Ishikawa (cell line): Measurements from ENCODE around the gene AKNA.

Source experiments
- CEBPB ChIP-seq: IDR thresholded peaks from 2 replicates; pipeline ENCODE4 v1.6.1; 2012
- CREB1 ChIP-seq: IDR thresholded peaks from 2 replicates; pipeline ENCODE4 v1.6.1; 2012; ENCODE audit warnings: low read depth
- EGR1 ChIP-seq: IDR thresholded peaks from 2 replicates; pipeline ENCODE4 v1.6.1; 2012
- EP300 ChIP-seq: IDR thresholded peaks from 2 replicates; pipeline ENCODE4 v1.6.1; 2012; ENCODE audit warnings: borderline replicate concordance
- FOXM1 ChIP-seq: IDR thresholded peaks from 2 replicates; pipeline ENCODE4 v1.6.1; 2012; ENCODE audit warnings: low read depth, borderline replicate concordance
- MAX ChIP-seq: IDR thresholded peaks from 2 replicates; pipeline ENCODE4 v1.6.1; 2012
- NFIC ChIP-seq: IDR thresholded peaks from 2 replicates; pipeline ENCODE4 v1.6.1; 2012
- RAD21 ChIP-seq: IDR thresholded peaks from 2 replicates; pipeline ENCODE4 v1.6.1; 2012; ENCODE audit warnings: low read depth
- REST ChIP-seq: IDR thresholded peaks from 2 replicates; pipeline ENCODE4 v1.6.1; 2012; ENCODE audit warnings: low read depth, mild to moderate bottlenecking
- TAF1 ChIP-seq: IDR thresholded peaks from 2 replicates; pipeline ENCODE4 v1.6.1; 2012; ENCODE audit warnings: low read depth, mild to moderate bottlenecking
- TCF12 ChIP-seq: IDR thresholded peaks from 2 replicates; pipeline ENCODE4 v1.6.1; 2012; ENCODE audit warnings: low read depth
- TEAD4 ChIP-seq: IDR thresholded peaks from 2 replicates; pipeline ENCODE4 v1.6.1; 2012
- USF1 ChIP-seq: IDR thresholded peaks from 2 replicates; pipeline ENCODE4 v1.6.1; 2012
- YY1 ChIP-seq: IDR thresholded peaks from 2 replicates; pipeline ENCODE4 v1.6.1; 2012; ENCODE audit warnings: low read depth
- ZBTB7A ChIP-seq: IDR thresholded peaks from 2 replicates; pipeline ENCODE4 v1.6.1; 2012; ENCODE audit warnings: low read depth

Gene AKNA

GRCh38 chr9:114387680-114388356 is at the start of gene AKNA:
Gene AKNA, minus strand, starts transcription at chr9:114387982. Its CDS starts 6,649 bp downstream, at chr9:114381333.
- TF ChIP-seq TEAD4 (no peak), MAX (no peak), REST (no peak), FOXM1 (no peak), ZBTB7A (no peak), RAD21 (no peak), CEBPB (no peak), EGR1 (no peak), CREB1 (no peak), USF1 (no peak), TCF12 (no peak), EP300 (no peak), TAF1 (no peak), YY1 (no peak), NFIC (no peak)

GRCh38 chr9:114437401-114437893 is 49.7 kb upstream of the AKNA start:
- TF ChIP-seq USF1: no peak
- no peak for TF ChIP-seq YY1
- no peak for TF ChIP-seq EP300
- TF ChIP-seq TCF12: no peak
- TF ChIP-seq EGR1: no peak
- TF ChIP-seq FOXM1: no peak
- no peak for TF ChIP-seq MAX
- TF ChIP-seq TEAD4: no peak
- TF ChIP-seq ZBTB7A: no peak
- TF ChIP-seq TAF1: no peak
- no peak for TF ChIP-seq CREB1
- no peak for TF ChIP-seq CEBPB

GRCh38 chr9:114434878-114435311 is 47.1 kb upstream of the AKNA start:
- TF ChIP-seq RAD21 (peak; percentile 83), EP300 (no peak), CREB1 (no peak), ZBTB7A (no peak), MAX (no peak), TEAD4 (no peak), FOXM1 (no peak), USF1 (no peak)

GRCh38 chr9:114433720-114434255 is 46.0 kb upstream of the AKNA start:
- TF ChIP-seq TEAD4 (no peak), NFIC (no peak), RAD21 (no peak), USF1 (no peak), EP300 (no peak), CEBPB (no peak), TAF1 (no peak), CREB1 (no peak), TCF12 (no peak), ZBTB7A (no peak), FOXM1 (no peak), MAX (no peak), REST (no peak), EGR1 (no peak), YY1 (no peak)
